Stimulated activated CD4-positive, alpha-beta T cell treated with anti-CD3 and anti-CD28 coated beads, Interleukin-15, amount 100 ng/mL, for 48 hours (primary cell): ENCODE measurements around the gene DOCK11.

ENCODE experiments used
- DNase-seq, 2 donors: peaks; one replicate each; pipeline ENCODE4 v3.0.0-alpha.2; 2020; ENCODE audit warnings: low read depth in 2 of 2

DOCK11 gene

GRCh38 chrX:118734909-118735308 lies 239.3 kb downstream of the DOCK11 start:
- no peak for DNase-seq
